Caco-2 (cell line): ENCODE results near the gene XPC. TPM values are rescaled to one million over a fixed set of nuclear protein-coding genes. Genes with fewer than 3 reads are reported as not detected.

ENCODE experiments used
- BruUV-seq: library from RNA; stranded (reverse); fragments of 400-500 nt; replicated peaks from 2 replicates; lab custom pipeline; 2021; lab: Mats Ljungman, UMichigan
- CTCF ChIA-PET: fragments of 300-600 bp; sonication (Branson Sonifier 250); formaldehyde crosslinking; loops from one replicate; lab custom pipeline; 2022; ENCODE audit warnings: antibody characterized with exemption; lab: Charles Lee
- POLR2A ChIA-PET: fragments of 300-600 bp; sonication (Branson Sonifier 250); formaldehyde crosslinking; loops from one replicate; lab custom pipeline; 2022; ENCODE audit warnings: antibody characterized with exemption; lab: Charles Lee
- DNase-seq, 2 experiments: peaks; one replicate each; pipeline versions ENCODE4 v3.0.0 to v3.0.0-alpha.2; 2020 to 2022
- H3K27me3 ChIP-seq: replicated peaks from 2 replicates; pipeline ENCODE4 v1.6.0; 2011; ENCODE audit warnings: low read length; ENCODE audit not compliant: control insufficient read depth, insufficient read depth
- H3K36me3 ChIP-seq: 2 replicates; pipeline ENCODE4 v1.5.1; 2011; ENCODE audit warnings: low read length; ENCODE audit not compliant: control insufficient read depth, insufficient read depth
- H3K4me1 ChIP-seq: fragments of 250-450 bp; sonication (Bioruptor Pico); 2 replicates; pipeline ENCODE4 v1.5.1; 2020; ENCODE audit warnings: mild to moderate bottlenecking
- H3K4me3 ChIP-seq: 2 replicates; pipeline ENCODE4 v1.5.1; 2011; ENCODE audit warnings: low read depth, mild to moderate bottlenecking, control low read depth, low read length
- H3K9me3 ChIP-seq: fragments of 250-450 bp; sonication (Bioruptor Pico); 2 replicates; pipeline ENCODE4 v1.5.1; 2020; ENCODE audit warnings: mild to moderate bottlenecking, moderate library complexity
- H3K27ac Mint-ChIP-seq: one replicate; pipeline ENCODE4 v1.8.0; 2022; ENCODE audit warnings: mixed read lengths; ENCODE audit not compliant: unreplicated experiment
- H3K27me3 Mint-ChIP-seq: one replicate; pipeline ENCODE4 v1.8.0; 2022; ENCODE audit warnings: mixed read lengths; ENCODE audit not compliant: insufficient read depth, unreplicated experiment
- H3K36me3 Mint-ChIP-seq: one replicate; pipeline ENCODE4 v1.8.0; 2022; ENCODE audit warnings: mild to moderate bottlenecking, mixed read lengths; ENCODE audit not compliant: insufficient read depth, unreplicated experiment
- H3K4me1 Mint-ChIP-seq: one replicate; pipeline ENCODE4 v1.8.0; 2022; ENCODE audit warnings: low read depth, mixed read lengths; ENCODE audit not compliant: unreplicated experiment
- H3K4me3 Mint-ChIP-seq: one replicate; pipeline ENCODE4 v1.8.0; 2022; ENCODE audit warnings: mild to moderate bottlenecking, moderate library complexity, mixed read lengths; ENCODE audit not compliant: unreplicated experiment
- H3K9me3 Mint-ChIP-seq: one replicate; pipeline ENCODE4 v1.8.0; 2022; ENCODE audit warnings: mixed read lengths; ENCODE audit not compliant: unreplicated experiment
- CTCF ChIP-seq, 2 experiments: fragments of 200-600 bp in 1 of 2; IDR thresholded peaks; 1 replicate in 1 of 2; 2 replicates in 1 of 2; pipeline versions ENCODE4 v1.5.1 to v1.8.0; 2011 to 2022; ENCODE audit warnings: antibody characterized with exemption in 1 of 2, control low read depth in 1 of 2, inconsistent platforms in 1 of 2, low read depth in 1 of 2, low read length in 1 of 2, mild to moderate bottlenecking in 1 of 2, moderate library complexity in 1 of 2; ENCODE audit not compliant: insufficient read depth in 1 of 2, severe bottlenecking in 1 of 2, unreplicated experiment in 1 of 2
- intact Hi-C: fragments of 100-400 bp; cut with micrococcal nuclease; formaldehyde crosslinking; loops from one replicate; pipeline ENCODE4 v1.10.0; 2022; ENCODE audit not compliant: unreplicated experiment
- total RNA-seq: library from RNA; stranded (reverse); gene quantifications from 2 replicates; pipeline ENCODE4 v1.2.3, GENCODE V29; 2022

XPC gene
- total RNA-seq, 1 experiment from 2014 or later, result 31.0 TPM

GRCh38 chr3:14124223-14124614 lies 54.2 kb downstream of the XPC start:
- no TSS peak for BruUV-seq

GRCh38 chr3:14123308-14124222 lies 54.8 kb downstream of the XPC start:
- no peaks in the 10 kb centered on the region for H3K9me3 ChIP-seq
- H3K4me3 ChIP-seq, result peak overlapping the region; percentile 95
- BruUV-seq, result TSS peak; percentile 47
- no peaks in the 10 kb centered on the region for H3K27me3 Mint-ChIP-seq
- peaks cover 12% of the 10 kb centered on the region; the same call in 1 of the 2 replicates for H3K4me1 ChIP-seq
- intact Hi-C loops, result loop anchor here (1.0 to 10.0 kb wide), 3 partner anchors 55 to 469 kb away; partner anchors contain the start of genes LSM3 and XPC
- H3K4me3 Mint-ChIP-seq, result peak overlapping the region; percentile 91
- DNase-seq, result no peak
- peaks cover 24% of the 10 kb centered on the region for H3K36me3 Mint-ChIP-seq
- no peaks in the 10 kb centered on the region for H3K27me3 ChIP-seq
- peak overlapping the region; percentile 94 for H3K27ac Mint-ChIP-seq
- no peak for TF ChIP-seq CTCF (IDR thresholded peaks at IDR 0.05; ENCODE audit: insufficient read depth in 1 of 2, low read depth in 1 of 2, low read length in 1 of 2, severe bottlenecking in 1 of 2, unreplicated experiment in 1 of 2)
- peaks cover 1% of the 10 kb centered on the region; the same call in 1 of the 2 replicates for H3K36me3 ChIP-seq
- ChIA-PET POLR2A (no interaction called here), CTCF (interaction anchor here (2.7 kb wide), 2 partner anchors 9 to 228 kb away, joined by 11 to 56 read pairs; no protein-coding TSS in a partner anchor)
- peaks cover 18% of the 10 kb centered on the region for H3K4me1 Mint-ChIP-seq
- H3K9me3 Mint-ChIP-seq, result no peaks in the 10 kb centered on the region

More at GRCh38 chr3:14124223-14124614, 54.2 kb downstream of the XPC start:
- Histone ChIP-seq H3K4me3 (peak overlapping the region; percentile 95), H3K9me3 (no peaks in the 10 kb centered on the region), H3K4me1 (peaks cover 12% of the 10 kb centered on the region; the same call in 1 of the 2 replicates), H3K36me3 (peaks cover 1% of the 10 kb centered on the region; the same call in 1 of the 2 replicates), H3K27me3 (no peaks in the 10 kb centered on the region)
- peak overlapping the region; percentile 91 for H3K4me3 Mint-ChIP-seq
- H3K27ac Mint-ChIP-seq, result peak overlapping the region; percentile 94
- intact Hi-C loops, result loop anchor here (1.0 to 10.0 kb wide), 3 partner anchors 54 to 469 kb away; partner anchors contain the start of genes LSM3 and XPC
- H3K9me3 Mint-ChIP-seq, result no peaks in the 10 kb centered on the region
- peaks cover 18% of the 10 kb centered on the region for H3K4me1 Mint-ChIP-seq
- ChIA-PET CTCF (interaction anchor here (1.2 to 2.7 kb wide), 4 partner anchors 10 to 228 kb away, joined by 3 to 56 read pairs (median 8); no protein-coding TSS in a partner anchor), POLR2A (interaction anchor here (0.6 to 2.1 kb wide), 5 partner anchors 9 to 274 kb away, joined by 3 to 38 read pairs (median 4); partner anchors contain the start of genes LSM3 and XPC)
- no peaks in the 10 kb centered on the region for H3K27me3 Mint-ChIP-seq
- TF ChIP-seq CTCF (IDR thresholded peaks at IDR 0.05; ENCODE audit: insufficient read depth in 1 of 2, low read depth in 1 of 2, low read length in 1 of 2, severe bottlenecking in 1 of 2, unreplicated experiment in 1 of 2), result no peak
- H3K36me3 Mint-ChIP-seq, result peaks cover 29% of the 10 kb centered on the region
- DNase-seq, result peak; percentile 46 to 72

- H3K27me3 Mint-ChIP-seq, result no peaks in the 10 kb centered on the region
- ChIA-PET CTCF (no interaction called here), POLR2A (no interaction called here)
- no peak for DNase-seq
- peak overlapping the region; percentile 94 for H3K27ac Mint-ChIP-seq
- no peaks in the 10 kb centered on the region for H3K9me3 Mint-ChIP-seq
- no peaks in the 10 kb centered on the region for H3K9me3 ChIP-seq
- H3K36me3 Mint-ChIP-seq, result peaks cover 24% of the 10 kb centered on the region
- H3K4me3 Mint-ChIP-seq, result peak overlapping the region; percentile 91
- intact Hi-C loops, result loop anchor here (10.0 kb wide), 1 partner anchor 468 kb away; no protein-coding TSS in a partner anchor
- peaks cover 18% of the 10 kb centered on the region for H3K4me1 Mint-ChIP-seq
- no TSS peak for BruUV-seq
- H3K4me3 ChIP-seq, result no peak overlapping the region
- H3K27me3 ChIP-seq, result no peaks in the 10 kb centered on the region
- no peaks in the 10 kb centered on the region; the same call in 1 of the 2 replicates for H3K36me3 ChIP-seq
- peaks cover 12% of the 10 kb centered on the region; the same call in 1 of the 2 replicates for H3K4me1 ChIP-seq
- TF ChIP-seq CTCF (IDR thresholded peaks at IDR 0.05; ENCODE audit: insufficient read depth in 1 of 2, low read depth in 1 of 2, low read length in 1 of 2, severe bottlenecking in 1 of 2, unreplicated experiment in 1 of 2), result no peak
Observed at GRCh38 chr3:14122301-14122700, 56.1 kb downstream of the XPC start.
